Activated CD8-positive, alpha-beta T cell treated with anti-CD3 and anti-CD28 coated beads for 36 hours (primary cell): ENCODE measurements around the gene MTMR3. TPM values are rescaled to one million over a fixed set of nuclear protein-coding genes. Genes with fewer than 3 reads are reported as not detected.

Experiments
- ATAC-seq: fragments of 200-7000 bp; cut with Tn5 transposase; one replicate; pipeline ENCODE4 v1.10.0; 2021; ENCODE audit warnings: mild to moderate bottlenecking, moderate library complexity
- CTCF ChIA-PET: fragments of 350-600 bp; sonication (Branson Sonifier 250); formaldehyde crosslinking; loops from one replicate; lab custom pipeline; 2021; ENCODE audit warnings: antibody characterized with exemption; lab: Charles Lee
- POLR2A ChIA-PET: fragments of 350-600 bp; sonication (Branson Sonifier 250); formaldehyde crosslinking; loops from one replicate; lab custom pipeline; 2021; ENCODE audit warnings: antibody characterized with exemption; lab: Charles Lee
- DNase-seq: peaks from one replicate; pipeline ENCODE4 v3.0.0-alpha.2; 2020
- H3K27ac Mint-ChIP-seq: one replicate; pipeline ENCODE4 v1.8.0; 2021; ENCODE audit warnings: mild to moderate bottlenecking, mixed read lengths
- H3K27me3 Mint-ChIP-seq: one replicate; pipeline ENCODE4 v1.8.0; 2021; ENCODE audit warnings: mixed read lengths
- H3K36me3 Mint-ChIP-seq: one replicate; pipeline ENCODE4 v1.8.0; 2021; ENCODE audit warnings: low read depth, mixed read lengths
- H3K4me1 Mint-ChIP-seq: one replicate; pipeline ENCODE4 v1.8.0; 2021; ENCODE audit warnings: low read depth, mixed read lengths
- H3K4me3 Mint-ChIP-seq: one replicate; pipeline ENCODE4 v1.8.0; 2021; ENCODE audit warnings: mild to moderate bottlenecking, moderate library complexity, mixed read lengths
- H3K9me3 Mint-ChIP-seq: one replicate; pipeline ENCODE4 v1.8.0; 2021; ENCODE audit warnings: mixed read lengths
- intact Hi-C: fragments of 100-400 bp; cut with micrococcal nuclease; formaldehyde crosslinking; loops from one replicate; pipeline ENCODE4 v1.10.0; 2022
- total RNA-seq, 2 experiments: library from RNA; stranded (reverse); gene quantifications; one replicate each; pipeline ENCODE4 v1.2.3, GENCODE V29; 2021
- TF ChIP-seq, protein P1 (sequence below): fragments of 200-600 bp; IDR thresholded peaks from one replicate; pipeline ENCODE4 v1.8.0; 2022; ENCODE audit warnings: antibody characterized with exemption, mild to moderate bottlenecking

Gene MTMR3
- total RNA-seq, 2 experiments from 2014 or later = 19.5 to 21.3 TPM

DNA sequence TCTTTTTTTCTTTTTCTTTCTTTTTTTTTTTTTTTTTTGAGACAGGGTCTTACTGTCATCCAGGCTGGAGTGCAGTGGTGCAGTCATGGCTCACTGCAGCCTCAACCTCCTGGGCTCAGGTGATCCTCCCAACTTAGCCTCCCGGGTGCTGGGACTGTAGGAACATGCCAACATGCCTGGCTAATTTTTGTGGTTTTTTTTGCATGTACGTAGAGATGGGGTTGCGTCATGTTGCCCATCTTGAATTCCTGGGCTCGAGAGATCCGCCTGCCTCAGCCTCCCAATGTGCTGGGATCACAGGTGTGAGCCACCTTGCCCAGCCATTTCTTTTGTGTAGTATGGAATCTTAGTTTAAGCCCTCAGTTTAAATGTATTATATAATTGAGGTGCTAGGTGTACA is 20.4 kb downstream of the MTMR3 start:
- ATAC-seq (no peak), DNase-seq (no peak)
- Mint-ChIP-seq H3K4me3 (no peak overlapping the region), H3K36me3 (no peaks in the 10 kb centered on the region), H3K9me3 (no peaks in the 10 kb centered on the region), H3K4me1 (peaks cover 33% of the 10 kb centered on the region), H3K27ac (no peak overlapping the region), H3K27me3 (no peaks in the 10 kb centered on the region)
- TF ChIP-seq, protein P1, sequence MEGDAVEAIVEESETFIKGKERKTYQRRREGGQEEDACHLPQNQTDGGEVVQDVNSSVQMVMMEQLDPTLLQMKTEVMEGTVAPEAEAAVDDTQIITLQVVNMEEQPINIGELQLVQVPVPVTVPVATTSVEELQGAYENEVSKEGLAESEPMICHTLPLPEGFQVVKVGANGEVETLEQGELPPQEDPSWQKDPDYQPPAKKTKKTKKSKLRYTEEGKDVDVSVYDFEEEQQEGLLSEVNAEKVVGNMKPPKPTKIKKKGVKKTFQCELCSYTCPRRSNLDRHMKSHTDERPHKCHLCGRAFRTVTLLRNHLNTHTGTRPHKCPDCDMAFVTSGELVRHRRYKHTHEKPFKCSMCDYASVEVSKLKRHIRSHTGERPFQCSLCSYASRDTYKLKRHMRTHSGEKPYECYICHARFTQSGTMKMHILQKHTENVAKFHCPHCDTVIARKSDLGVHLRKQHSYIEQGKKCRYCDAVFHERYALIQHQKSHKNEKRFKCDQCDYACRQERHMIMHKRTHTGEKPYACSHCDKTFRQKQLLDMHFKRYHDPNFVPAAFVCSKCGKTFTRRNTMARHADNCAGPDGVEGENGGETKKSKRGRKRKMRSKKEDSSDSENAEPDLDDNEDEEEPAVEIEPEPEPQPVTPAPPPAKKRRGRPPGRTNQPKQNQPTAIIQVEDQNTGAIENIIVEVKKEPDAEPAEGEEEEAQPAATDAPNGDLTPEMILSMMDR = no peak
- ChIA-PET CTCF (no interaction called here), POLR2A (interaction anchor here (0.6 kb wide), 1 partner anchor 341 kb away, joined by 4 read pairs; no protein-coding TSS in a partner anchor)
- intact Hi-C loops = no loop called here

DNA sequence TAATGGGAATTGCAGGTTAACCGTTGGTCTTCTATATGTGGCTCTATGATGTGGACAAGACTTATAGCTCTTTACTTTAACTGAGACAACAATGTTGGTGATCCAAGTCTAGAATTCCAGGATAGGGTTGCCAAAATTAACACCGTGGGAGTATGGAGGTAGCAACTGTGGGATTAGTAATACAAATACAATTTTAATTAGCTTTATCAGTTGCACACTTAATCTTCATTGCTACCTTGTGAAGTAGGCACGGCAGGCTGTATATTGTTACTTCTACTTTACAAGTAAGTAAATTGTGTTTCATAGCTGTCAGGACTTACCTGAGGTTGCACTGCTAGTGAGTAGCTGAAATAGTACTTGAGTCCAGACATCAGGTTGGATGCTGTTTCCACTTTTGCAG is 21.0 kb downstream of the MTMR3 start:
- Mint-ChIP-seq H3K27me3 (no peaks in the 10 kb centered on the region), H3K36me3 (no peaks in the 10 kb centered on the region), H3K9me3 (no peaks in the 10 kb centered on the region), H3K27ac (no peak overlapping the region), H3K4me1 (peaks cover 33% of the 10 kb centered on the region), H3K4me3 (no peak overlapping the region)
- POLR2A ChIA-PET = no interaction called here
- DNase-seq (no peak), ATAC-seq (no peak)
- TF ChIP-seq, protein P1 = no peak
- intact Hi-C loops = no loop called here
- CTCF ChIA-PET = no interaction called here

DNA sequence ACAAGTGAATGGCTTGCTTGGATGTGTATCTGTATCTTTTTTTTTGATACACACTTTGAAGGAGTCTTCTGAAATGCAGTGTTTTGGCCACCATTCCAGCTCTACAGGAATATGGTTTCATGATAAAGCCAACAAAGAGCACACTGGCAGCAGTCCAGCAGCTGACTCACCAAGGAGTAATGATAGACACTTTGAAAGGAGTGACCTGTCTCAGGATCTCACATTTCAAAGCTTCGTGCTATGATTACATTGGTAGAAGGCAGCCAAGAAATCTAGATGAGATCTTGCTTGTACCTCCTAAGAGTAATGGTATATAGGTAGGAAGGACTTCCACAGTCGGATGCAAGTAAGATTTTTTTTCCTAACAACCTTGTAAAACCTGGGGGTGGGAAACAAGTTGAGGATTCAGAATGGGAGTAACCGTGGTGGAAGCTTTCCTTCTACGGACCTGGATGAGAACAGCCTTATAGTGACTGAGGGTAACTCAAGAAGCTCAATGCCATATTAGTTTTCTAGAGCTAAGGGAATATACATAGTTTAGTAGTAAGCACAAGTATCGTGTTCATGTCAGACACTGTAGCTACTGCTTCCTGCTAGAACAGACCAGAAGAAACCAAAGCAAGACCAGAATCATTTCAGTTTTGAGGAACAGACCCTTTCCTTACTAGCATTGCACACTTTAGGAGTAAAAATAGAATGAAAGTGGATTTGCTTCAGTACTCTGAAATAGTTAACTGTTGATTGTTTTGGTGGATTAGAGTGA is 25.0 kb downstream of the MTMR3 start:
- no peak for ATAC-seq
- H3K36me3 Mint-ChIP-seq = no peaks in the 10 kb centered on the region
- DNase-seq = peak; percentile 45
- ChIA-PET POLR2A (interaction anchor here (0.6 kb wide), 1 partner anchor 1387 kb away, joined by 3 read pairs; no protein-coding TSS in a partner anchor), CTCF (interaction anchor here (1.0 to 1.4 kb wide), 4 partner anchors 10 to 218 kb away, joined by 3 to 4 read pairs (median 3); no protein-coding TSS in a partner anchor)
- intact Hi-C loops = no loop called here
- peaks cover 40% of the 10 kb centered on the region for H3K4me1 Mint-ChIP-seq
- no peak overlapping the region for H3K27ac Mint-ChIP-seq
- no peaks in the 10 kb centered on the region for H3K9me3 Mint-ChIP-seq
- no peaks in the 10 kb centered on the region for H3K27me3 Mint-ChIP-seq
- TF ChIP-seq, protein P1 = no peak
- H3K4me3 Mint-ChIP-seq = no peak overlapping the region

DNA sequence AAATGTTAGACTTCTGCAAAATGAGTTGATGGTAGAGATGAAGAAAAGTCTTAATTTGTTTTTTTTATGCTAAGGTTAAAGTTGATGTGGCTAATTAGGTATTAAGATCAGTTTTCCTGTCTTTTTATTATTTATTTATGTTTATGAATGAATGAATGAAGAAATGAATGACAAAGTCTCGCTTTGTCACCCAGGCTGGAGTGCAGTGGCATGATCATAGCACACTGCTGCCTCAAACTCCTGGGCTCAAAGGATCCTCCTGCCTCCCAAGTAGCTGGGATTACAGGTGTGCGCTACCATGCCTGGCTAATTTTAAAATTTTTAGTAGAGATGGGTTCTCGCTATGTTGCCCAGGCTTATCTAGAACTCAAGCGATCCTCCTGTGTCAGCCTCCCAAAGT is 29.2 kb downstream of the MTMR3 start:
- Mint-ChIP-seq H3K4me3 (no peak overlapping the region), H3K27ac (no peak overlapping the region), H3K9me3 (no peaks in the 10 kb centered on the region), H3K27me3 (no peaks in the 10 kb centered on the region), H3K36me3 (no peaks in the 10 kb centered on the region), H3K4me1 (peaks cover 54% of the 10 kb centered on the region)
- TF ChIP-seq, protein P1 = no peak
- intact Hi-C loops = no loop called here
- POLR2A ChIA-PET = interaction anchor here (0.6 to 1.0 kb wide), 2 partner anchors 9 to 485 kb away, joined by 3 to 4 read pairs; no protein-coding TSS in a partner anchor
- DNase-seq (no peak), ATAC-seq (no peak)
- CTCF ChIA-PET = interaction anchor here (0.8 to 1.5 kb wide), 2 partner anchors 85 to 287 kb away, joined by 3 read pairs; no protein-coding TSS in a partner anchor
